HG03159 (cell line): ENCODE measurements around the gene XYLT1.

Source experiments
- ATAC-seq: cut with Tn5 transposase; IDR thresholded peaks from one replicate; pipeline ENCODE4 v1.9.1; 2021; ENCODE audit warnings: mild to moderate bottlenecking, moderate library complexity; ENCODE audit not compliant: unreplicated experiment

The XYLT1 gene

DNA sequence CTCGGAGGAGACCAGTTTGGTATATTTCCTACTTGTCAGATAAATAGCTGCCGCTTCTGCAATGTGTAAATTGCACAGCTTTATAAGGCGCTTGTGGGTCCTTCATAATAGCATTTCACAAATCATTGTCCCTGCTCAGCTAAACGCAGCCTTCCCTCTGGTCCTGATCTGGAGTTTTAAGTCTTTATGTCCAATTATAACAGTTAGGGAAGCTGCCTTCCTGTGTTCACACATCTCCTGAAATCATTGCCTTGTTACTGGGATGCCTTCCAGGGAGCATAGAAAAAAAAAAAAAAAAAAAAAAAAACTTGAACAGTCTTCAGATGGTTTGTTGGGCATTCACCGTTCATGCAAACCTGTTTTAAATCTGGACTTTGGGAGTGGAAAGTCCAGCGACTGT lies 342.0 kb downstream of the XYLT1 start:
- ATAC-seq: no peak

DNA sequence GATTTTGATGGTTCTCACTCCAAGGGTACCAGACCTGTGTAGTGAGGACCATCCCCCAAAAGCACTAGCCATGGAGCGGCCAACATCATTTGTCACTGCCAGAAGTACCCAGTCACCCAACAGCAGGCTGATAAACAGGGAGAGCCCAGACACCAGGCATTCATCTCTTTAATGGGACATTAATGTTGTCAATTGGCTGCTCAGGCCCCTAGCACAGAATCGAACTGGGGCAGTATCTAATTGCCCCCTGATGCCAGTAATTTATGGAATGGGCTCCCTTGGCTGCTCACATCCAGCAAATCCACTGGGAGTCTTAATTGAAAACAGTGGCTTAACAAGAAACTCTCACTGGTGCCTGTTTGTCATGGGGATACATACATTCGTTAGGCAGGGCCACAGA lies 344.6 kb downstream of the XYLT1 start:
- ATAC-seq: no peak

DNA sequence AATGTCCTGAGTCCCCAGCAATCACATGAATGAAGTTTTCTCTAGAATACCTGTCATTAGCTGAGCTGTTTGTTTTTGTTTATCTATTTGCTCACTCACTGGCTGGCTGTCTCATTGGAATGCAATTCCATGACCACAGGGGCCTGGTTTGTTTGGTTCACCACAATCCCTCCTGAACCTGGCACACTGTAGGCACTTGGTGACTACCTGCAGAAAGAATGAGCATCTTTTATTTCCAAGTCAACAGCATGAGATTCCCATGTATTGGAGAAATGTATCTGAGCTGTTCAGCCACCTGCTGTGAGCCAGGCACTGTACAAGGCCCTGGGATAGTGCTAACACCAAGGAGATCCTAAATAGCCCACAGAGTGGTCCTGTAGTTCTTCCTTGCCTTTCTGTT lies 345.1 kb downstream of the XYLT1 start:
- ATAC-seq: no peak

DNA sequence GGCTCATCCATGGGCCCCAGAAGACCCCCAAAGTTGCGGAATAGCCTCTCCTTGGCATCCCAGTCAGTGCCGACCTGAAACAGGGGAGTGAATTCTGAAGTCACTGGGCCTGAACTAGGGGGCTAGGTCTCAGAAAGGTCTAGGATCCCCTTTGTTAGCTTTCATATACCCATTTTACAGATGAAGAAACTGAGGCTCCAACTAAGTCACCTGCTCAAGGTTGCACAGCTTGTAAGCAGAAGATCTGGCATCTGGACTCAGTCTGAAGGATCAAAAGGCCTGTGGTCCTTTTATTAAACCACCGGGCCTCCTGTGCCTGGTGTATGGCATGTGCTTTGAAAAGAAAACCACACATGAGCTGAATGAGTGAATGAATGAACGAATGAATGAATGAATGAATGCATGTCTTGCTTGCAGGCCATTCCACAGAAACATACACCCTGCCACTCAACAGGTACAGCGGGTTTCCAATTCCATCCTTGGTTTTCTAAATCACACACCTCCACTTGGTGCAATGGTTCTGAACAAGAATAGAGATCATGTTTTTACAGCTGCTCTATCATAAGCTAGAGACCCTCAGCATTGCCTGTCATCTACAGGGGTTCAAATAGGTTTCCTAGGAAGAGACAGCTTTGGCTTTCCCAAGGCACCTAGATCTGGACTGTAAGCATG lies 352.7 kb downstream of the XYLT1 start:
- no peak for ATAC-seq

DNA sequence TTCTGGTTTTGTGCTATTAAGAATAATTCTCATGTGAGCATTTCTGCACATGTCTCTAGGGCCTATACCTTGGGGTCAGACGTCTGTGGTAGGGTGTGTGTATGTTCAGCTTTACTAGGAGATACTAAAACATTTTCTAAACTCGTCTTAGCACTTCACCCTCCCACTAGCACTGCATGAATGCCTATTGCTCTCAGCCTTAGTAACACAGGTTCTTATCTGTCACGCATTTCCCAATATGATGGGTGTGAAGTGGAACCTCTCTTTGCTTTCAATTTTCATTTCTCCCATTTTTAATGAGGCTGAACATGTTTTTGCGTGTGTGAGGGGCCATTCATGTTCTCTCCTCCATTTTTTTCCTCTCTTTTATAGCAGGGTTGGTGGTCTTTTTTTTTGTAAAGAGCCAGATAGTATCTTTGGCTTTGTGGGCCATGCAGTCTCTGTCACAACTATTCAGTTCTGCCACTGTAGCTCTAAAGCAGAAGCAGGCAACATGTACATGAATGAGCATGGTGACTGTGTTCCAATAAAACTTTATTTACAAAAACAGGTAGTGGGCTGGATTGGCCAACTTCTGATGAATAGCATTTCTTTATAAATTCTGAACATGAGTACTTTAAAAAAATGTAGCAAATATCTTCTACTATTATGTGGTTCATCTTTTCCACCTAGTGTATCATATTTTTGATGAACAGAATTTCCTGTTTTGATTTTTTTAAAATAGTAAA lies 354.0 kb downstream of the XYLT1 start:
- ATAC-seq: no peak

DNA sequence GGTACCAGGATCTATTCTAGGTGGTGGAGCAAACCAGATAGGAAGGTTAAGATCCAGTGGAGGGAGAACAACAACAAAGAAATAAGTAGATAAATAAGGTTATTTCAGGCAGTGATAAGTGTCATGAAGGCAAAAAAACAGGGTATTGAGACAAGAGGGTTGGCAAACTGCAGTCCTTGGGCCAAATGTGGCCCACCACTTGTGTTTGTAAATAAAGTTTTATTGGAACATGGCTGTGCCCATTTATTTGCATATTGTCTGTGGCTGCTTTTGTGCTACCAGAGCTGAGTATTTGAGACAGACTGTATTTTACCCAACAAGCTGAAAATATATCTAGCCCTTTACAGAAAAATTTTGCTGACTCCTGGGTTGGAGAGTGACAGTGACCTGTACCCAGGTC lies 361.3 kb downstream of the XYLT1 start:
- ATAC-seq: no peak

DNA sequence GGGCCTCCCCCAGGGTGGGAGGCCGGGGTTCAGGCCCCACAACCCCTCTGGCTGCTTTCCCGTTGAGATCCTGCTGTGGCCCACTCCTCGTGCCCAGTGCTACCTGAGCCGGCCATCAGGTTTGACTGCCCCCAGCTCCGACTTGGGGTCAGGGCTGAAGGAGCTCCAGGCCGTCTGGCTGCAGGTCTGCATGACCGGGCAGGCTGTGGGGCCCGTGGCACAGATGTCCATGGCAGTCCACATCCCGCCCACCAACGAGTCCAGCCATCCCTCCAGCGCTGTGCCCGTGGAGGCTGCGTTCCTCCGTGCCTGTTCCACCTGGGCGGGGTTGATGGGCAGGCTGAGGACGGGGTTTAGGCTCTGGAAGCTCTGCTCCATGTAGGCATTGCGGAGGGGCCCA lies 362.2 kb downstream of the XYLT1 start:
- ATAC-seq: no peak

DNA sequence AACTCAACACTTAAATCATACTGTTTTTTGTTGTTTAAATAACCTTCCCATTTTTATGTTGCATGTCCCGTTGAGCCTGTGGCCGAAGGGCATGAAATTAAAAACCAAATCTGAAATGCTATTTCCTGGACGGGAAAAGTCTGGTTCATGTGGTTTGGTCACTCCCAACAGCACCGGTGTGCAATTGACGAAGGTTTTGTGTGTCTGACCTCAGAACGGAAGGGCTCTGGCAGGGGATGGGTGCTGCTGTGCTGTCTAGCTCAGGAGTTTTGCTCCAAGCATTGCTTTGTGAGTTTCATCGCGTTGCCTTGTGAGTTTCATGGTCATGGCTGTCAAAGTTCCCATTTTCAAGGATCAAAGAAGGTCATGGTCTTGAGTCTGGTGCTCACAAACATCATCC lies 363.3 kb downstream of the XYLT1 start:
- ATAC-seq: no peak

DNA sequence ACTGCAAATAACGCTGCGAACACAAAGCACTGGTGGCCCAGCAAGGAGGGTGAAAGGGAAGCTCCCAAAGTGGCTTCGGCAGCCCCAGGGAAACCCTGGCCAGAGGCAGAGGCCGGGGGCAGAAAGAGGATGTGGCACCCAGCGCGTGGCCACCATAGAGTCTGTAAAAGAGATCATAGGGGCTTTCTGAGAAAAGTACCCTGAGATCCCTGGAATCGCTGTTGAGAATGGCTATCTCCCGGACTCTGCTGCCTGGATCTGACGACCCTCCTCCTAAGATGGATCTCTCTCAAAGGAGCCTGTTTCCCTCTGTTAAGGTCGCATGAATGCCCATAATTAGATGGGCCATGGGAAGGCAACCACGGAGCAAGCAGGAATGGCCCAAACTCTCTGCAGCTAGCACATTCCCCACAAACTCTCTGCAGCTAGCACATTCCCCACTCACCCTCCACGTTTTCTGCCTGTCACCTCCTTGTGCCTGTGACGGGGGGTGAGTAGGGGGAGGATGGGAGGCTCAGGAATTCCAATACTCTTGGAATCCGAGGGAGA lies 364.4 kb downstream of the XYLT1 start:
- no peak for ATAC-seq

DNA sequence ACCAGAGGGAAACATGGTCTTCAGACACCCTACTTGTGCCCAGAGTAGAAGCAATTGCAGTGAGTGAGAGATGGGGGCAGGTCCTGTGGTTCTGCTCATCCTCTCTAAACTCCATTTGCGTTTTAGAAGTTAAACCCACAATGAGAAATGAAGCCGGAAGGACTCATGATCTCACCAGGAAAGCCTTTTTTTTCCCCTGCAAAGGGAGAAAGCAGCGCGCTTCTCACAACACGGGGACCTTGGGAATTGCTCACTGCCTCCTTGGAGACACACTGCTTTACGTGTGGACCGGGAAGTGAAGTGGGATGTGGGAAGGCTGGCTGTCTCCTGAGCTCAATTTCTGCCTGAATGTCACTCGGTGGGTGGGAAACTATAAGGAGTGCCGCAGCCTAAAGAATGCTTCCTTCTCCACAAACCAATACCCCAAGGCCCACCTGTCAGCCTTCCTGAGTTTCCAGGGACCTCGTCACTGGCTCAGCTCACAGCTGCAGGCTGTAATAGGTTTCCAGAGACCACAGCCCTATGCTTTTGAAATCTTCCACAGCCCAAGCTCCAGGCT lies 365.4 kb downstream of the XYLT1 start:
- no peak for ATAC-seq

DNA sequence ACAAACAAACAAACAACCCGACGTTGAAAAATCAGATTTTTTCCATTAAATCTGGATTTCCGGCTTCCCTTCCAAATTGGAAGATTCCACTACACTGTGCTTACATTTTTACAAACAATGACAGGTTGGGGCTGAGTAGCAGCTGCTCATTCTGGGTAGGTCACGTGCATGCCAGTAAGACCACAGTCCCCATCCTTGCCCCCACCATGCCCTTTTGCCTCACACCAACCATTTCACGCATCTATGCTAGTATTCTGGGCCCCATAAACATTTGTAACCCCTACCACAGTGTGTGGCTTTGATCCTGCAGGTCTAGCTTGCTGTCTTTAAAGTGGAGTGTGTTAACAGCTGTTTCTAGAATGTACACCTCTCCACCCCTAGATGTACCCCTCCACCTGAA lies 366.1 kb downstream of the XYLT1 start:
- ATAC-seq: no peak

DNA sequence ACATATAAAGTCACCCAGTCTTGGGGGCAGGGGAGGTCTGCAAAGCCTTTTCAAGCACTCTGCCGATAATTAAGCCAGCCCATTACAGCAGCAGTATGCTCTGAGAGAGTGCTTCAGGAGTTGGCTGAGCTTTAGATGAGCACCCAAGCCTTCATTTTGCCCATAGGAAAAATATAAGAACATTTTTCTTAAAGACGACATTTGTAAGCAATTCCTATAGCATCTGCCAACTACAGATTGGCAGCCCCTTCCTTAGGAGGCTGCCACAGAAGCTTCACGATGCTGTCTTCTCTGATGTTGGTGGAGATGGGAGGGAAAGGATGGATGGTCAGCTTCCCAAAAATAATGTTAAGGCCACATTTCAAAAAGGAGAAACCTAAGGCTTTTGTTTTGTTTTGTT lies 367.5 kb downstream of the XYLT1 start:
- ATAC-seq: no peak

DNA sequence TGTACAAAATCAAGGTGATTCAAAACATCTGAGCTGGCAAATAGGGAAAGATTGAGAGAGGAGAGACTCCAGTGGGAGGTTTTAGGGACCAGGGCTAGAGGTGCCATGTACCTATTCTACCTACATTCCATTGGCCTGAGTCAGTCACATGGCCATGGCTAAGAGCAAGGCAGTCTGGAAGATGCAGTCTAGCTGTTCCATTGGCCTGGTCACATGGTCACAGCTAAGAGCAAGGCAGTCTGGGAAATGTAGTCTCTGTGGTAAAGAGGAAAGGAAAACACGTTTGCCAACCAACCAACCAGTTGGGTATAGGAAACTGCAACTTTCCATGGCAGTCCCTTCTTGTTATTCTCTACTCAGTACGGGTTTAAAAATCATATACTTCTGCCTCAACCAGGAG lies 369.1 kb downstream of the XYLT1 start:
- no peak for ATAC-seq

DNA sequence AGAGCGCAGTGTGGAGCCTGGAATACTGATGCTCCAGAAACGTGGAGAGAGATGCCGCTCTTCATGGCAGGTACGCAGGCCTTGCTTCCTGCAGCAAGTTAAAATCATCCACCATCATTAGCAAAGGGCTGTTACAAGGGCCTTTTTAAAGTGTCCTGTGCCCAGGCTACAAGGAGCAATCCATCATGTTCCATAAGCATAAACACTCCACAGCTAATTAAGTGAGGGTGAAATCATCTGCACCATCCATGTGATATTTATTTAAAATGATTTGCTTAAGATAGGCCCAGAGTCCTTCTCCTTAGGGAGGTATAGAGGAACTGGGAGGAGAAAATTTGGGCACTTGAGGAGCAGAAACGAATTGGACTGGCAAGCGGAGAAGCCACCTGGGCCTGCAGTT lies 372.1 kb downstream of the XYLT1 start:
- no peak for ATAC-seq

DNA sequence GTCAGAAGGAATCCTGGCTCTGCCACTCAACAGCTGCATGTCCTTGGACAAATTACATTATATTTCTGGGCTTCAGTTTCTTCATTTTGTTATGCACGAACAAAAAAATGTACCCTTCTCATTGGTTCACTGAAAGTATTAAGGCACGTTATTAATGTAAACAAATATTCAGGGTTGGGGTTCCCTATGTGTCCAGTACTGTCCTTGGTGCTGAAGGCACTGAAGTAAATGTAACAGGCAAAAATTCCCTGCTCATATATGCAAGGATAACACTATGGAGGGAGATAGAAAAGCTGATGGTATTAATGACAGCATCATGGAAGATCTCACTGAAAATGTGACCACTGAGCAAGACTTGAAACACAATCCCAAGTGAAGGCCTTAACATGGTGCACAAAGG lies 386.6 kb downstream of the XYLT1 start:
- ATAC-seq: no peak

DNA sequence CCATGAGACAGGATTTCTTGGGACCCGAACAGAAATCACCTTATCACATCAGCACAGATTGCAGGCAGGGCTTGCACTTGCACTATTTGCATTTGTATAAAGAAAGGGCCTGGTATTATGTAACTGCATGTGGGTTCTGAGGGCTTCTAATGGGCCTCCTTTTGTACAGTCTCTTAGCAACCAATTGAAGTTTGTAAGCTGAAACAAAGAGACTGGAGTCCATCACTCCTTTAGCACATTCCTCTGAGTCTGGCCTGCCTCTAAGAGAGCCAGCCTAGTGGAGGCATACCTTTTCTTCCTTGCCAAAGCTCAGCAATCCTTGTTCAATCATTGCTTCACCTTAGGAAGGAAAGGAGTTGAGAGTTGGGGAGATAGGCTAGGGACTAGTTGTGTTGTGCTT lies 387.1 kb downstream of the XYLT1 start:
- ATAC-seq: no peak

DNA sequence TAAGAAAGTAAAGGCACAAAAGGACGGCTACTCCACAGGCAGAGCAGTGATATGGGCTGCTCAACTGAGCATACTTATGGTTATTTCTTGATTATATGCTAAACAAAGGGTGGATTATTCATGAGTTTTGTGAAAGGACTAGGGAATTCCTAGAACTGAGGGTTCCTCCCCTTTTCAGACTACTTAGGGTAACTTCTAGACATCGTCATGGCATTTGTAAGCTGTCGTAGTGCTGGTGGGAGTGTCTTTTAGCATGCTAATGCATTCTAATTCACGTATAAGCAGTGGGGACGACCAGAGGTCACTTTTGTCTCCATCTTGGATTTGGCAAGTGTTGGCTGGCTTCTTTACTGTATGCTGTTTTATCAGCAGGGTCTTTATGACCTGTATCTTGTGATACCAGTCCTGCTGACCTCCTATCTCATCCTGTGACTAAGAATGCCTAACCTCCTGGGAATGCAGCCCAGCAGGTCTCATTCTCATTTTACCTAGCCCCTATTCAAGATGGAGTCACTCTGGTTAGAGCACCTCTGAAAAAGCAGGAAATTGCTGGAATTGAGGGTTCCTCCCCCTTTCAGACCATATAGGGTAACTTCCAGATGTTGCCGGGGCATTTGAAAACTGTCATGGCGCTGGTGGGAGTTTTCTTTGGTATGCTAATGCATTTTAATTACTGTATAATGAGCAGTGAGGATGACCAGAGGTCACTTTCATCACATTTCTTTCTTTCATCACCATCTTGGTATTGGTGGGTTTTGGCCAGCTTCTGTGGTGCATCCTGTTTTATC lies 388.5 kb downstream of the XYLT1 start:
- ATAC-seq: no peak

DNA sequence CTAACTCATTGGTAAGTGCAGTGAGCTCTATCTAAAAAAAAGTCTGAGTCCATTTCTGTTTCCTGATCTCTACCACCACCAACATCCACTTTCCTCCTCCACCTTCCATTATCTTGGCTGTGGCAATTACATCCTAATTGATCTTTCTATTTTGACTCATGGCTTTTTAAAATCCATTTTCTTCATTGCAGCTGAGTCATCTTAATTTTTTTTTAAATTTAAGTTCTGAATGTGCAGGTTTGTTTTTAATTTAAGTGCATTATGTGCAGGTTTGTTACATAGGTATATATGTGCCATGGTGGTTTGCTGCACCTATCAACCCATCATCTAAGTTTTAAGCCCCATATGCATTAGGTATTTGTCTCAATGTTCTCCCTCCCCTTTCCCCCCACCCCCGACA lies 390.7 kb downstream of the XYLT1 start:
- ATAC-seq: no peak

DNA sequence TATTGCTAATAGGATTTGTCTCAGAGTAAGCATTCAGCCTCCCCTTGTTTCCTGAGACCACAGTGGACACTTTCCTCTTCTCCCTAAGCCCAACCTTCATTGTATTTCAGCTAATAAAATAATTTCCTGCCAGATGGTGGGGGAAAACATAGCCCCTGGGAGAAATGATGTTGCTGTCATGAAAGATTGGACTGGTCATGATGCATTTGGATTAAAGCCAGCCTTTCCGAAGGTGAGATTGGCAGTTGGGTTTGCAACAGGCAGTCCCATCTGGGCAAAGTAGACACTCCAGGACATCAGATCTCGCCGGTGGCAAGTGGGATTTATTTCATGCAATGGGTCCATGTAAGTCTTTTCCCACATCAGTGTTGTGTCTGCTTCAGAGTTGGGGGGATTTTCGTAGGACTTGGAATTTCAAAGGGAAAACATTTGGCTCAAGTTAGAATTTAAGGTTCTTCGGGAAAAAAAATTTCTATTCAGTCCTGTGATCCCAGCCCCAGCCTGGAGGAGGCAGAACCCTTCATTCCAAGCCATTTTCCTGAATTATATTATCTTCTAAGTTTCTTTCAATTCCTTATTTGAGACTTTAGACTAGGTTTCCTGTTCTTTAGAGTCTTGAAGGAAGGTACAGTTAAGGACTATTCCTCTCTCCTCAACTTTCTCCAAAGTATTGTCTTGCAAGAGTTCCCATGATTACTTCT lies 391.7 kb downstream of the XYLT1 start:
- no peak for ATAC-seq

DNA sequence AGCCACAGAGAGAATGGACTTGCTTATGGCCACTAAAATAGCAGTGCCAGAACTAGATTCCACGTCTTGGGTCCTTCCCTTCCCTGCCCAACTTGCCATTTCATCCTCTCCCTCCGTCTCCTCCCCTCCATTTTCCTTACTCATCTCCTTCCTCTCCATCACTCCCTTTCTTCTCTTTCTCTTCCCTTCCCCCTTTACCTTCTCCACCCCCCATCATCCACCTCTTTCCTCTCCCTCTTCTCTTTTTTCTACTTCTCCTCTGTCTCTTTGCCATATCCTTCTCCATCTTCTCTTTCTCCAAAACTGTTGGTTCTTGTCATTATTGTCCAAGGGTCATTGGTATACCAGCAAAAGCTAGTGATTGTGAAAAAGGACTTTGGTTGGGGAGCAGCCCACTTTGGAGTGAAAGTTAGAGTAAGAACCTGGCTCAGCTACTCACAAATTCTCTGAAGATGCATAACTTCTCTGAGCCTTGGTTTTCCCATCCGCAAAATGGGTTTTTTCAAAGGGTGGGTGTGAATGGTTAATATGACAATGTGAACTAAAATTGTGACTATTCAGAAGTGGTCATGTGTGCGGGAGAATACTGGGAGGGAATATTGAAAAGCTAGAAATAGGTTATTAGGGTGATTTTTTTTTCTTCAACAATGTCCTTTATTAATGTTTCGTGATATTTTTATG lies 393.8 kb downstream of the XYLT1 start:
- no peak for ATAC-seq
